ENCODE results near the gene MTUS2.

The MTUS2 gene

DNA sequence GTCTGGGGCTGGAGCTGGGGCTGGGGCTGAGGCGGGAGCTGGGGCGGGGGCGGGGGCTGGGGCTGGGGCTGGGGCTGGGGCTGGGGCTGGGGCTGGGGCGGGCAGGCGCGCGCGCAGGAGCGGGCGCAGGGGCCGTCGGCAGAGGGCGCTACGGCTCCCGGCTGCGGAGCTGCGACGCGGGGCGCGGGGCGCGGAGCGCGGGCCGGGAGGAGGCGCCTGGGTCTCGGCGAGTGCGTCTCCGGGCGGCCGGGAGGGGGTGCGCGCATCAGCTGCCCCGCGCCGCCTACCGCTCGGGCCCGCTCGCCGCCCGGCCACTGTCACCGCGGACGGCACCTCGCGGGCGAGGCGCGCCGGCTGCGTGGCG is 422 bp upstream of the MTUS2 start:
- DNase-seq (ENCODE audit: insufficient read length, low spot score) (peak; percentile 79), FAIRE-seq (no peak)
- no peak for TF ChIP-seq PAX5 (IDR thresholded peaks at IDR 0.05; ENCODE audit: insufficient read depth, low read length, severe bottlenecking)
- TF ChIP-seq SPI1 (IDR thresholded peaks at IDR 0.05; ENCODE audit: low read depth, low read length), result no peak
- no peak for TF ChIP-seq POU2F2 (IDR thresholded peaks at IDR 0.05; ENCODE audit: low read depth, low read length)
- no peak for TF ChIP-seq TAF1 (IDR thresholded peaks at IDR 0.05; ENCODE audit: low read depth, low read length)
- no peak for TF ChIP-seq POLR2AphosphoS5 (IDR thresholded peaks at IDR 0.05; ENCODE audit: low read depth, low read length)
- TF ChIP-seq POLR2A (IDR thresholded peaks at IDR 0.05; ENCODE audit: low read depth, low read length), result no peak

DNA sequence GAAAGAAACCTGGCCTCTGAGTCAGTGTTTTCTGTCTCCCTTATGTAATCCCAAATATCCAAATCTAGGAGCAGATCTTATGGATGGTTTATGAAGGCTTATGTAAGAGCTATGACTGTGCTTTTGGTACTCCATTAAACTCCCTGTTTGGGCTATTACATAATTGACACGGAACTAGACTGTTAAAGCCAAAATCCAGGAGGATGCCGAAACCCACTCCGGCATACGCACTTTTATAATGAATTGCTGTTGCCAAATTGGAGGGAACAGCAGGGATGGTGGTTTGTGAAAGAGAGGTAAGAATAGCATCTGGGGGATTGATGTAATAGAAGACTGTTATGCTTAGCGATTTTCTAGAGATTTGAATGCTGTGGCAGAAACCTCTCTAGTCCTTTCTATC is 2.0 kb downstream of the MTUS2 start:
- no peak for DNase-seq (ENCODE audit: insufficient read length, low spot score)
- FAIRE-seq, result no peak
- TF ChIP-seq POLR2AphosphoS5 (IDR thresholded peaks at IDR 0.05; ENCODE audit: low read depth, low read length) (no peak), PAX5 (IDR thresholded peaks at IDR 0.05; ENCODE audit: insufficient read depth, low read length, severe bottlenecking) (no peak), TAF1 (IDR thresholded peaks at IDR 0.05; ENCODE audit: low read depth, low read length) (no peak), SPI1 (IDR thresholded peaks at IDR 0.05; ENCODE audit: low read depth, low read length) (no peak), POU2F2 (IDR thresholded peaks at IDR 0.05; ENCODE audit: low read depth, low read length) (no peak), POLR2A (IDR thresholded peaks at IDR 0.05; ENCODE audit: low read depth, low read length) (no peak)

DNA sequence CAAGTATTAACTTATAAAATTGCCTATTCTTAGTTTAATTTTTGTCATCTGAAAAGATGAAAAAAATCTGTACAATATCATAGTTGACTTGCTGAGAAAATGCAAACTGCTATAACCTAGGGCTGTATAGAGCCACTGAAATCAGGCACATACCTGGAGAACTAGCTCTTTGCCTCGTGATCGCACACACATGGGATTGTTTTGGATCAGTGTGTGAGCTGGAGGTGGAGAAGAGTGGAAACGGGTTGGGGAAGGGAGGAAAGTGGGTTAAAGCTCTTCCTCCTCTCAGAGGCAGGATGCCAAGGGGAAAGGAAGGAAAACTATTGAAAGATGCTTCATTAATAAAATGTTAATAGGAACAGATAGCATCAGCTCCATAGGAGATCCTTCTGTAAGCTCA is 2.7 kb downstream of the MTUS2 start:
- DNase-seq (ENCODE audit: insufficient read length, low spot score) (no peak), FAIRE-seq (no peak)
- TF ChIP-seq PAX5 (IDR thresholded peaks at IDR 0.05; ENCODE audit: insufficient read depth, low read length, severe bottlenecking) (no peak), POLR2A (IDR thresholded peaks at IDR 0.05; ENCODE audit: low read depth, low read length) (no peak), SPI1 (IDR thresholded peaks at IDR 0.05; ENCODE audit: low read depth, low read length) (no peak), POLR2AphosphoS5 (IDR thresholded peaks at IDR 0.05; ENCODE audit: low read depth, low read length) (no peak), TAF1 (IDR thresholded peaks at IDR 0.05; ENCODE audit: low read depth, low read length) (no peak), POU2F2 (IDR thresholded peaks at IDR 0.05; ENCODE audit: low read depth, low read length) (no peak)

DNA sequence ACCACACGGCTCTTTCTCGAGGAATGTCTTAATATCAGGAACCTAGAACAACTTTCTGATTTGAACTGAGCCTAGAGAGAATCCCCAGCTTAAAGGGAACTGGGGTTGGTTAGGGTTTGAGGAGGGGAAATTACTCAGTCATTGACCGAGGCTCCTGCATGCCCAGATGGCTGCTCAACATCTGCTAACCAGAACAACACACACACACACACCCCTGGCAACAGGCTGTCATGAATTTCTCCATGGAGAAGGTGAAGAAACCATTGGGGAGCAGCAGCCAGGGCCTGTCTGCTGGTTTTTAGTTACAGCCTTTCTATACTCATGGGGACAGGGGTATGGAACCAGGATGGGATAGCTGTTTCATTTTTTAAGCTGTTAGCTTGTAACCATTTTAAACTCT is 5.2 kb downstream of the MTUS2 start:
- FAIRE-seq (no peak), DNase-seq (ENCODE audit: insufficient read length, low spot score) (no peak)
- TF ChIP-seq TAF1 (IDR thresholded peaks at IDR 0.05; ENCODE audit: low read depth, low read length), result no peak
- no peak for TF ChIP-seq SPI1 (IDR thresholded peaks at IDR 0.05; ENCODE audit: low read depth, low read length)
- TF ChIP-seq POLR2AphosphoS5 (IDR thresholded peaks at IDR 0.05; ENCODE audit: low read depth, low read length), result no peak
- no peak for TF ChIP-seq POLR2A (IDR thresholded peaks at IDR 0.05; ENCODE audit: low read depth, low read length)
- TF ChIP-seq PAX5 (IDR thresholded peaks at IDR 0.05; ENCODE audit: insufficient read depth, low read length, severe bottlenecking), result no peak
- no peak for TF ChIP-seq POU2F2 (IDR thresholded peaks at IDR 0.05; ENCODE audit: low read depth, low read length)

DNA sequence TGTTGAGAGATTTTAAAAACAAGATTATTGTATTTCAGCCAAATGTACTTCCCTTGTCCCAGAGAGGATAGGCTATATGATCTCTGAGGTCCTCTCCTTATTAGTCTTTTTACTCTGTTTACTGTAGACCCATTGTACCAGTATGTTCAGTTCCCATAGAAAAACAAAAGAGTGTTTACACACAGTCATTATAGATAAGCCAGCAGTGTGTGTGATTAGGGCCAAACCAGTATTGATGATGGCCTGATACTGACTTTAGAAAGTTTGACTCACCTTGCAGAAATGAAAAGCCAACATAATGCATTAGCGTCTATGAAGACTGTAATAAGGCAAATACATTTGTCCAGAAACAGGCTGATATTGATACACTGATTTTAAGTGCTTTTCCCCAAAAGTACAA is 6.2 kb downstream of the MTUS2 start:
- TF ChIP-seq SPI1 (IDR thresholded peaks at IDR 0.05; ENCODE audit: low read depth, low read length), result no peak
- TF ChIP-seq POLR2AphosphoS5 (IDR thresholded peaks at IDR 0.05; ENCODE audit: low read depth, low read length), result no peak
- TF ChIP-seq PAX5 (IDR thresholded peaks at IDR 0.05; ENCODE audit: insufficient read depth, low read length, severe bottlenecking), result no peak
- no peak for TF ChIP-seq POU2F2 (IDR thresholded peaks at IDR 0.05; ENCODE audit: low read depth, low read length)
- DNase-seq (ENCODE audit: insufficient read length, low spot score) (no peak), FAIRE-seq (no peak)

DNA sequence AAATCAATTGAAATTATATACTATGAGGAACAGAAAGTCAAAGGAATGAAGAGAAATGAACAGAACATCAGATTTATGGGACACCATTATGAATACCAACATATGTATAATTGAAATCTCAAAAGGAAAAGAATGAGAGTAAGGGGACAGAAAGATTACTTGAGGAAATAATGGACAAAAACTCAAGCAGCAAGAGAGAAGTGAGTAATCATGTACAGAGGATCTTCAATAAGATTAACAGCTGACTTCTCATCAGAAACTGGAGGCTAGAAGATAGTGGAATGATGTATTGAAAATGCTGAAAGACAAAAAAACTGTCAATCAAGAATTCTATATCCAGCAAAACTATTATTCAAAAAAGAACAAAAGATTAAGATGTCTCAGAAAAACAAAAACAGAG is 10.4 kb downstream of the MTUS2 start:
- TF ChIP-seq PAX5 (IDR thresholded peaks at IDR 0.05; ENCODE audit: insufficient read depth, low read length, severe bottlenecking), result no peak
- no peak for TF ChIP-seq POLR2AphosphoS5 (IDR thresholded peaks at IDR 0.05; ENCODE audit: low read depth, low read length)
- TF ChIP-seq POLR2A (IDR thresholded peaks at IDR 0.05; ENCODE audit: low read depth, low read length), result no peak
- TF ChIP-seq SPI1 (IDR thresholded peaks at IDR 0.05; ENCODE audit: low read depth, low read length), result no peak
- TF ChIP-seq TAF1 (IDR thresholded peaks at IDR 0.05; ENCODE audit: low read depth, low read length), result no peak
- TF ChIP-seq POU2F2 (IDR thresholded peaks at IDR 0.05; ENCODE audit: low read depth, low read length), result no peak
- DNase-seq (ENCODE audit: insufficient read length, low spot score) (no peak), FAIRE-seq (no peak)

DNA sequence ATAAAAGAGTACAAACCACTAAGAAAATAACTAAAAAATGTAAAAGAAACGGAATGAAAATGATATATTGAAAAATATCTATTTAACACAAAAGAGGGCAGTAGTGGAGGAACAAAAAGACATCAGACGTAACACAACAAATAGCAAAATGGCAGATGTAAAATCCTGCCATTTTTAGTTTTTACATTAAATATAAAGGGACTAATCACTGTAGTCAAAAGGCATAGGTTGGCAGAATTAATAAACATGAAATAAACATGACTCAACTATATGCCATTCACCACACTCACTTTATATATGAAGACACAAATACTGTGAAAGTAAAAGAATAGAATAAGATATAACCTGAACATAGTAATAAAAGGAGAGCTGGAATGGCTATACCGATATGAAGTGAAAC is 11.0 kb downstream of the MTUS2 start:
- FAIRE-seq (no peak), DNase-seq (ENCODE audit: insufficient read length, low spot score) (no peak)
- TF ChIP-seq POLR2A (IDR thresholded peaks at IDR 0.05; ENCODE audit: low read depth, low read length), result no peak
- no peak for TF ChIP-seq POLR2AphosphoS5 (IDR thresholded peaks at IDR 0.05; ENCODE audit: low read depth, low read length)
- TF ChIP-seq PAX5 (IDR thresholded peaks at IDR 0.05; ENCODE audit: insufficient read depth, low read length, severe bottlenecking), result no peak
- TF ChIP-seq POU2F2 (IDR thresholded peaks at IDR 0.05; ENCODE audit: low read depth, low read length), result no peak
- no peak for TF ChIP-seq TAF1 (IDR thresholded peaks at IDR 0.05; ENCODE audit: low read depth, low read length)
- TF ChIP-seq SPI1 (IDR thresholded peaks at IDR 0.05; ENCODE audit: low read depth, low read length), result no peak

DNA sequence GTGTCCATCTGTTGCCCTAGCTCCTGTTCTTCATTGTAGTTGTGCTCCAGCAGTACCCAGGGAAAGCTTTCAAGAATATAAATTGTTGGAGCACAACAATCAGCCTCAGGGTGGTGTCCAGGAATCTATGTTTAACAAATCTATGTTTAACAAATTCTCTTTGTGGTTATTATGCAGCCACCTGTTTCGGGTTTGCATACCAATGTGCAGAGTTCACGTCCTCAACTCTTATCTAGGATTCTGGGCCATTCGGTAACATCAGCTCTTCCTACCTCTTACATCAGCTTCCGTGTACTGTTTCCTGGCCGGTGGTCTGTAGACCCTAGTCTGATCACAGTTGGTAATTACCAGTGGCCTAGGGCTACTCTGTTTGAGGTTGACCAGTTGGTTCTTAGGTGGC is 17.0 kb downstream of the MTUS2 start:
- no peak for FAIRE-seq
- no peak for DNase-seq (ENCODE audit: insufficient read length, low spot score)
- TF ChIP-seq SPI1 (IDR thresholded peaks at IDR 0.05; ENCODE audit: low read depth, low read length), result no peak
- no peak for TF ChIP-seq POU2F2 (IDR thresholded peaks at IDR 0.05; ENCODE audit: low read depth, low read length)
- TF ChIP-seq PAX5 (IDR thresholded peaks at IDR 0.05; ENCODE audit: insufficient read depth, low read length, severe bottlenecking), result no peak
- TF ChIP-seq POLR2AphosphoS5 (IDR thresholded peaks at IDR 0.05; ENCODE audit: low read depth, low read length), result no peak
- no peak for TF ChIP-seq TAF1 (IDR thresholded peaks at IDR 0.05; ENCODE audit: low read depth, low read length)
- TF ChIP-seq POLR2A (IDR thresholded peaks at IDR 0.05; ENCODE audit: low read depth, low read length), result no peak

DNA sequence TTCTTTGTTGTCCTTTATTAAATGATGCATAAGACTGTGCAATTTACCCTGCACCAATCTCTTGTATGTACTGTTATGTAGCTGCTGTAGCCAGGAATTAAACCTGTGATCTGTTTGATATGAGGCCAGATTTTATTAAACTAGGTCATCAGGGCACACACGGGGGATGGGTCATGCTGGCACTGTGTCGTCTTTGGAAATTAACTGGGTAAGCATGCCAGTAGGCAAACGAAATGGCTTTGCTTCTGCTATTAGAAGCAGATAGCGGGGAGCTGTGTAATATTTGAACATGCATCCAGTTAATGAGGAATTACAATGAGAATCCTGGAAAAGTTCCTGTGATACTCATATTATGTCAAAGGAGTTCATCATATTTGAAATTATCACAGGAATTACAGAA is 23.5 kb downstream of the MTUS2 start:
- FAIRE-seq, result no peak
- no peak for TF ChIP-seq POLR2A (IDR thresholded peaks at IDR 0.05; ENCODE audit: low read depth, low read length)
- TF ChIP-seq SPI1 (IDR thresholded peaks at IDR 0.05; ENCODE audit: low read depth, low read length), result no peak
- no peak for TF ChIP-seq TAF1 (IDR thresholded peaks at IDR 0.05; ENCODE audit: low read depth, low read length)
- TF ChIP-seq POLR2AphosphoS5 (IDR thresholded peaks at IDR 0.05; ENCODE audit: low read depth, low read length), result no peak
- no peak for TF ChIP-seq PAX5 (IDR thresholded peaks at IDR 0.05; ENCODE audit: insufficient read depth, low read length, severe bottlenecking)
- TF ChIP-seq POU2F2 (IDR thresholded peaks at IDR 0.05; ENCODE audit: low read depth, low read length), result no peak
- DNase-seq (ENCODE audit: insufficient read length, low spot score), result no peak

DNA sequence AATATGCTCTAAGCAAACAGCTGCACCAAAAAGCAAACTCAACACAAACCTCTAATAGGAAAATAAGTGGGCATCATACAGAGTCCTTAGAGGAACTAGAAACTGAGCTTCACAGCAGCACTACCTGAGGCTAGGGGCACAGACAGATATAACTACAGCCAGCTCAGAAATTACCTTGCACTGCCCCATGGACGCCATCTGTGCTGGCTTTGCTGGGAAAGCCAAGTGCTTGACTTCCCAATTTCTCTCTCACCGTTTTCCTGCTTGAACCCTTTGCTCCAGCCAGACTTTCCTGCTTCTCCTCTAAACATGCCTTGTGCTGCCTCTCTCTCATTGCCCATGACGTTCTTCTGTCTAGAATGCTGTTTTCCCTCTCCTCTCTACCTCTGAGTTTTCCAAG is 29.3 kb downstream of the MTUS2 start:
- DNase-seq (ENCODE audit: insufficient read length, low spot score) (no peak), FAIRE-seq (no peak)
- TF ChIP-seq SPI1 (IDR thresholded peaks at IDR 0.05; ENCODE audit: low read depth, low read length) (no peak), TAF1 (IDR thresholded peaks at IDR 0.05; ENCODE audit: low read depth, low read length) (no peak), POU2F2 (IDR thresholded peaks at IDR 0.05; ENCODE audit: low read depth, low read length) (no peak), PAX5 (IDR thresholded peaks at IDR 0.05; ENCODE audit: insufficient read depth, low read length, severe bottlenecking) (no peak), POLR2AphosphoS5 (IDR thresholded peaks at IDR 0.05; ENCODE audit: low read depth, low read length) (no peak), POLR2A (IDR thresholded peaks at IDR 0.05; ENCODE audit: low read depth, low read length) (no peak)
